ENCODE data around the gene HPSE2. TPM values are rescaled to one million over a fixed set of nuclear protein-coding genes. Genes with fewer than 3 reads are reported as not detected.

HPSE2 gene
- total RNA-seq, 2 experiments from 2014 or later, result not detected

DNA sequence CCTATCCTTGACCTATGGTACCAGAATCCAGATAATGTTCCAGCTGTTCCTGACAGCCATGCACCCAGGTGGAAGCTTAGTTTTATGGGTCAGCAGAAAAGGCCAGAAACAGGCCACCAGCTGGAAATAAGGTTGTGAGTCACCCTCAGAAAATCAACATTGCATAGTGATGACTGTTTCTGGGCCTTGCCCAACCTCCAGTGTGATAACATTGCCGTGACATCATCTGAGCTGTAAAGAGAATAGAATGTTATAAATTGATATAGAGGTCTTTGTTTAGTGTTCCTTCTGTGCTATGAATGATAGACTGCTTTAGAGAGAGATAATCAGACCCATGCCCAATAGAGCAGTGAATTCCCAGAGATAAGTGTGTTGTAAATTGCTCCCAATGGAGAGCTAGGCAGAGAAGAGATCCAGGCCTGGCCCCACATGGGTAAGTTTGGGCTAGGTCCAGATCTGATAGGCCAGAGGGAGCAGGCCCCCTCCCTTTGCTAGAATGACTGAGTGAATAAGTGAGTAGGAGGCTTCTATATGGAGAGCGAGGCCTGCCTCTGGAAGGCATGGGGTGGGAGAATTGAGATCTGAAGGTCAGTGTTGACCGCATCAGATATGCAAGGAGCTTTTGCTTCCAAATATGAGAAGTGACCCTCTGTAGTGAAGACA lies 774.7 kb downstream of the HPSE2 start:
- H3K27ac Mint-ChIP-seq, result no peak overlapping the region
- no peak for DNase-seq
- POLR2A ChIA-PET, result no interaction called here
- no peak overlapping the region for H3K4me3 Mint-ChIP-seq
- CTCF ChIA-PET, result no interaction called here
- no peaks in the 10 kb centered on the region for H3K36me3 Mint-ChIP-seq (ENCODE audit: low read depth)
- H3K9me3 Mint-ChIP-seq, result no peaks in the 10 kb centered on the region
- H3K4me1 Mint-ChIP-seq, result no peaks in the 10 kb centered on the region
- H3K27me3 Mint-ChIP-seq, result peaks cover 9% of the 10 kb centered on the region

DNA sequence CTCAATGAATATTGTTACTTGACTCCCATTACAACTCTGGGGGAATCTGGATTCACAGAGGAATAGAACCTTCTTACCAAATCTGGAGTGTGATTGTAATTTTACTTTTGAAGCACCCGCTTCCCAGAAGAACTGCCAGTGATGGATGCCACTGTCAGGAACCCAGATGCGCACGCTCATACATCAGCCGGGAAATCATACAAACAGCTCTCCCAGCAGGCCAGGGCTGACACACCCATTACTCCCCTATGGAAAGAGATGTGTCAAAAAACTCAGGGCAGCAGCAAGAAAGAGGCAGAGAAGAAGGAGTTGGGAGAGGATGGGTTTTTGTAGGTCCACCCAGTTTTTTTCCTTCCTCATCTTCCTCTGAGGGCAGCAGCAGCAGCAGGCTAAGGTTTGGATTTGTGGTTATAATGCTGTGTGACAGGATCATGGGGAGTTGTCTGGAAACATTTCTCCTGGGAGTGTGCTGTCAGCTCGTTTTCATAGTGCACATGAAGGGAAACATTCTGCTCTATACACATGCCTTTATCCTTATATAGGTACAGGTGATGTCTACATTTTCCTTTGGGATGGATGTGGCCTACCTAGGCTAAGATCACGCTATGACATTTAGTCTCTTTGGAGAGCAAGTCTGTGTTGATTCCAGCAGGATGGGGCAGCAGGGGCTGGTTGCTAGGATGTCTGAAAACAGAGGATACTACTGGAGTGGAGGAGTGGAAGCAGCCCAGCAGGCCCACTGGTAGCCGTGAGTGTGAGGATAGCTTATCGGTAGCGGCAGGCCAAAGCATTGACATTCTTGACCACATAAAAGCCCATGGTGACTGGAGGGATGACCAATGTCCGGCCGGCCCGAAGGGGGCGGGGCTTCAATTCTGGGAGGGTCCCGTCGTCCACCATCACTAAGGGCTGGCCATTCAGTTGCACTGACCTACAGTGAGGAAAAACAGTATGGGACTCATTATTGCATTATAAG lies 776.6 kb downstream of the HPSE2 start:
- ChIA-PET POLR2A (no interaction called here), CTCF (interaction anchor here (1.5 kb wide), 1 partner anchor 8 kb away, joined by 3 read pairs; no protein-coding TSS in a partner anchor)
- Mint-ChIP-seq H3K27ac (no peak overlapping the region), H3K9me3 (no peaks in the 10 kb centered on the region), H3K4me3 (no peak overlapping the region), H3K27me3 (peaks cover 9% of the 10 kb centered on the region), H3K4me1 (no peaks in the 10 kb centered on the region), H3K36me3 (ENCODE audit: low read depth) (no peaks in the 10 kb centered on the region)
- no peak for DNase-seq

DNA sequence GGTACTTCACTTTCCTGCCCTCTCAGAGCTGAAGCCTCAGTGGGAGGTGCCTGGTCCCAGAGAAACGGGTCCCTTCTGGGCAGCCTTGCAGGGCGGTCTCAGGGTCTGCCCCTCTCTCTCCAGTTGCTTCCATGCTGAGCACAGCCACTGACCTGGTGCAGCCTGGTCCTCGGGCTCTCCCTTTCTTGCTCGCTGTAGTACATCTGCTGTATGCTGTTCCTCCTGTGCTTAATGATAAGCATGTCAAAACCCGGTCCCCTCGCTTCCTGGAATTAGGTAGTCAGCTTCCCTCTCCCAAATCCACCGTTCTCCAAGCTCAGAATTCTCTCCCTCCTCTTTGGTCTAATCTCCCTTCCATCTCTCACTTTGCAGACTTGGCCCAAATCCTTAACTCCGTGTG lies 777.9 kb downstream of the HPSE2 start:
- no peak overlapping the region for H3K4me3 Mint-ChIP-seq
- no peak overlapping the region for H3K27ac Mint-ChIP-seq
- H3K27me3 Mint-ChIP-seq, result peaks cover 9% of the 10 kb centered on the region
- no peak for DNase-seq
- no peaks in the 10 kb centered on the region for H3K36me3 Mint-ChIP-seq (ENCODE audit: low read depth)
- no peaks in the 10 kb centered on the region for H3K9me3 Mint-ChIP-seq
- no peaks in the 10 kb centered on the region for H3K4me1 Mint-ChIP-seq
- POLR2A ChIA-PET, result no interaction called here
- CTCF ChIA-PET, result interaction anchor here (1.5 kb wide), 1 partner anchor 9 kb away, joined by 3 read pairs; no protein-coding TSS in a partner anchor

DNA sequence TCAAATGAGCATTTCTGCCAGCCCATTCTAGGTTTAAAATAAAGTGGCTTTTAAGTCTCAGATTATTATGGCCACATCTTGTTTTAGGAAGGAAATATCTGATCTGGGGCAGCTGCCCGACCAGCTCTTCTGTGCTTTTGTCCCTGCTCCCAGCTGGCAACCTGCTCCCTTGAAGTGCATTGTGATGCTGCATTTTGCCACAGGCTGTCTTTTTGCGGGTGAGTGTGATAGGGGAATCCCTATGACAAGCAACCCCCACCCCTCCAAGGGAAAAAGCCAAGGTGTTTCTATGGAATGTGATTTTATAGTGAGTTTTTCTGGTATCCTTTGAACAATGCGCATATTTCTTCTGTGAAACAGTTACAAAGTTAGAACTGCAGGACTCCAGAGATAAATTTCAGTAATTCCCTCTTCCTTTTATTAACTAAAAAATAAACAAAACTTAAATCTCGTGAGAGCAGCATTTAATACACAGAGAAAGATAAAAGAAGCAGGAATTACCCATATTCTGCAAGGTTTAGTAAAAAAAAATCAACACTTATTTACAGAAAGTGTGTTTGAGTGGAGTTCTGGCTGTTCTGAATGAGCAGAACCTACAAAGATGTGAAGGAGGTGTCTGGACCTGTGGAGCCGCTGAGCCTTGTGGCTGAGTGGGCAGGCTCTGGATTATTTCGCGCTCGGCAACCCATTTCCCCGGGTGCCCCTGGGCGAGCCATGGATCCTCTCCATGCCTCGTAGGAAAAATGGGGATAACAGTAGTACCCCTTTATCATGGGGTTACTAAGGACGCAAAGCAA lies 778.8 kb downstream of the HPSE2 start:
- Mint-ChIP-seq H3K27me3 (peaks cover 14% of the 10 kb centered on the region), H3K4me3 (no peak overlapping the region), H3K36me3 (ENCODE audit: low read depth) (no peaks in the 10 kb centered on the region), H3K4me1 (no peaks in the 10 kb centered on the region), H3K9me3 (no peaks in the 10 kb centered on the region), H3K27ac (no peak overlapping the region)
- POLR2A ChIA-PET, result no interaction called here
- DNase-seq, result no peak
- CTCF ChIA-PET, result interaction anchor here (0.8 kb wide), 1 partner anchor 10 kb away, joined by 3 read pairs; no protein-coding TSS in a partner anchor

DNA sequence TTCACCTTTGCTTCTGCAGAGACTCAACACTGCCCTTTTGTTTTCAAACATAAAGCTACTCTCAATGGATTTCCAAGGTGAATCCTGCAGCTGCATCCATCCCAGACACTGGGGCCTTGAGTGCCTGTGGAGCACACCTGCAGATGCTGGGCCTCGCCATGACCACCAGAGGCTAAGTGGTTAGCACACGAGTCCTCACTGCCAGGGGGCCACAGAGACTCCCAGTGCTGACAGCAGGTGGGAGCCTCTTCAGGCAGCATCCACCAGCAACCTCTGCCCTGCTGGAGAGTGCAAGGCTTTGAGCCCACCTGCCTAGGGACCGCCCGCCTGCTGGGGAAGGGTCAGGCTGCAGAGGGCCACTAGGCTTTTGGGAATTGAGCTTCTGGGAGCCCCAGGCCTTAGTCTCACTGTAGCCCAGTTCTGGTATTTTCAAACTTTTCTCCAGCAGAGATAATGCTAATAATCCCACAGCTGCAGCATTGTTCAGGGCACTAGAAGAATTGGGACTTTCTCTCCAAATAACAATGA lies 779.5 kb downstream of the HPSE2 start:
- Mint-ChIP-seq H3K4me1 (no peaks in the 10 kb centered on the region), H3K27me3 (peaks cover 16% of the 10 kb centered on the region), H3K9me3 (no peaks in the 10 kb centered on the region), H3K27ac (no peak overlapping the region), H3K36me3 (ENCODE audit: low read depth) (no peaks in the 10 kb centered on the region), H3K4me3 (no peak overlapping the region)
- POLR2A ChIA-PET, result no interaction called here
- DNase-seq, result no peak
- CTCF ChIA-PET, result interaction anchor here (0.8 kb wide), 1 partner anchor 11 kb away, joined by 3 read pairs; no protein-coding TSS in a partner anchor

DNA sequence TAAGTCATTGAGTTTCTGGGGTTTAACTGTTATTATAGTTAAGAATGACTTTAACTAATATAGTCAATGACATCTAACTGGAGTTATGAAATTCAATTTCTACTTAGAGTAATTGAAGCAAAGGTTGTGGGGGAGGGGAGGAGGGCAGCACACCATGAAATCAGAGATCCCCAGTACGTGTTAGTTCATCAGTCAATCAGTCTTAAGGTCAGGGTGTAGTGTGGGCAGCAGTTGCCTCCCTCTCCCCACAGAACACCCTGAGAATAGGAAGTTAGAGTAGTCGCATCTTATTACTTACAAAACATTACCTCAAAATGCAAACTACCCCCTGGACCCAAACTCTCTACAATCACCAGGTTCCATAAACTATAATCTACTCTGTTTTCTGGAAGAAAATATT lies 781.9 kb downstream of the HPSE2 start:
- H3K4me3 Mint-ChIP-seq, result no peak overlapping the region
- no peaks in the 10 kb centered on the region for H3K36me3 Mint-ChIP-seq (ENCODE audit: low read depth)
- POLR2A ChIA-PET, result no interaction called here
- DNase-seq, result no peak
- CTCF ChIA-PET, result no interaction called here
- no peaks in the 10 kb centered on the region for H3K4me1 Mint-ChIP-seq
- H3K27ac Mint-ChIP-seq, result no peak overlapping the region
- H3K27me3 Mint-ChIP-seq, result peaks cover 28% of the 10 kb centered on the region
- no peaks in the 10 kb centered on the region for H3K9me3 Mint-ChIP-seq

DNA sequence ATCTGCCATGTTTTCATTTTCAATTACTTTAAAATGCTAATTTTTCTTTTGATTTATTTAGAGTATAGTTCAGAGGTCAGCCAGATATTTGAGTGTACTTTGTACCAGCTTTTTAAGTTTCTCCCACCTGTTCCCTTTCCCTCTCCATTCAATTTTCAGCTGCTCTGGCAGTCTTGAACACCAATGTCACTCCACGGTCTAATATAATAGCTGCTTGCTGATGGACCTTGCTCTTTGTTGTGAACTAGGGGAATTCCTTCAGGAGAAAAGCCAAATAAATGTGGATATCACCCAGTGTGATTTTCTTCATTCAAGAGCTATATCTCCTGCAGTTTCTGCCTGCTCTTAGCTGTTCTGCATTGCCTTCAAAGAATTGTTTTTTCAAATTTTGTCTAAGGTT lies 785.0 kb downstream of the HPSE2 start:
- peaks cover 21% of the 10 kb centered on the region for H3K27me3 Mint-ChIP-seq
- ChIA-PET POLR2A (interaction anchor here (0.6 kb wide), 1 partner anchor 66 kb away, joined by 3 read pairs; no protein-coding TSS in a partner anchor), CTCF (no interaction called here)
- H3K4me3 Mint-ChIP-seq, result no peak overlapping the region
- no peaks in the 10 kb centered on the region for H3K9me3 Mint-ChIP-seq
- no peak for DNase-seq
- H3K27ac Mint-ChIP-seq, result no peak overlapping the region
- no peaks in the 10 kb centered on the region for H3K36me3 Mint-ChIP-seq (ENCODE audit: low read depth)
- H3K4me1 Mint-ChIP-seq, result peaks cover 12% of the 10 kb centered on the region

DNA sequence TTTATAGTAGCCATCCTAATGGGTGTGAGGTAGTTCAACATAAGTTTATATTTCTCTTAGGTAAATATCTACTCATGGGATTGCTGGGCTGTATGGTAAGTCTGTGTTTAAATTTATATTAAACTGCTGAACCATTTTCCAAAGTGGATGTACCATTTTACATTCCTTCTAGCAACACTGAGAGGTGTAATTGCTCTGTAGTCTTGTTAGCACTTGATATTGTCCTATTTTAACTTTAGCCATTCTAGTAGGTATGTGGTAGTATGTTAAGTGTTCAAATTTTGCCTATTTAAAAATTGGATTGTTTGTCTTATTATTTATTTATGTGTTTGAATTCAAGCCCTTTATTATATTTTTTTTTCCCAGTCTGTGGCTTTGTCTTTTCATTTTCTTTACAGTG lies 786.4 kb downstream of the HPSE2 start:
- no peak for DNase-seq
- Mint-ChIP-seq H3K4me1 (peaks cover 24% of the 10 kb centered on the region), H3K27me3 (peaks cover 21% of the 10 kb centered on the region), H3K9me3 (no peaks in the 10 kb centered on the region), H3K36me3 (ENCODE audit: low read depth) (peaks cover 7% of the 10 kb centered on the region), H3K4me3 (no peak overlapping the region), H3K27ac (no peak overlapping the region)
- POLR2A ChIA-PET, result no interaction called here
- CTCF ChIA-PET, result no interaction called here

DNA sequence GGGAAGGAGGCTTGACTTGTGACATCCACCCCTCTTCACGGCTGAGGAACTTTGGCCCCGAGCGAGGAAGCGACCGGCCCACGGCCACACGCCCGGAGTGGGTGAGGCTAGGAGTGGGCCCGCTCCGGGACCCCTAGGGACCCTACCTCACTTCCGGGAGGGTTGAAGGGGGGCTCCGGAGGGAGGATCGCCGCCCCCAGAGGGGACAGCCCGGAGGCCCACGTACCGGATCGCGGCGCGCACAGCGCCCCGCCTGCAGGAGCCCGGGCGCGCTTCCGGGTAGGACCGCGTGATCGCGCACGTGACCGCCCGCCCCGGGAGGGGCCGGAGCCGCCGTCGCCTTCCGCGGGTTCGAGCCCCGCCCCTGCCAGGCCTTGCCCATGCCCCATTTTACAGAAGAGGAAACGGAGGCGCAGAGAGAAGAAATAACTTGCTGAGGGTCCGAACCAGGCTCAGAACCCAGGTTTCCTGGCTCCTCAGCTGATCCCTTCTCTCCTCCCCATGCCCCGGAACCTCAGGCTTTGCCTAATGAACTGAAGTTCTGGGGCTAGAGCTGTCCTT lies 788.9 kb downstream of the HPSE2 start, which contains the start of gene HPS1:
Gene HPS1 (minus strand): TSS at position 275 of the 561 bp plus-strand sequence. CDS start 3,695 bp downstream, outside the sequence.
- DNase-seq, result peak; percentile 83
- Mint-ChIP-seq H3K27ac (peak within 1 kb of the TSS; percentile 94), H3K9me3 (no peaks in the 10 kb centered on the region), H3K4me1 (peaks cover 40% of the 10 kb centered on the region), H3K4me3 (peak within 1 kb of the TSS; percentile 94), H3K27me3 (peaks cover 14% of the 10 kb centered on the region), H3K36me3 (ENCODE audit: low read depth) (peaks cover 26% of the 10 kb centered on the region)
- ChIA-PET CTCF (interaction anchor here (1.0 to 3.1 kb wide), 2 partner anchors 20 to 24 kb away, joined by 5 to 10 read pairs; no protein-coding TSS in a partner anchor), POLR2A (no interaction called here)

DNA sequence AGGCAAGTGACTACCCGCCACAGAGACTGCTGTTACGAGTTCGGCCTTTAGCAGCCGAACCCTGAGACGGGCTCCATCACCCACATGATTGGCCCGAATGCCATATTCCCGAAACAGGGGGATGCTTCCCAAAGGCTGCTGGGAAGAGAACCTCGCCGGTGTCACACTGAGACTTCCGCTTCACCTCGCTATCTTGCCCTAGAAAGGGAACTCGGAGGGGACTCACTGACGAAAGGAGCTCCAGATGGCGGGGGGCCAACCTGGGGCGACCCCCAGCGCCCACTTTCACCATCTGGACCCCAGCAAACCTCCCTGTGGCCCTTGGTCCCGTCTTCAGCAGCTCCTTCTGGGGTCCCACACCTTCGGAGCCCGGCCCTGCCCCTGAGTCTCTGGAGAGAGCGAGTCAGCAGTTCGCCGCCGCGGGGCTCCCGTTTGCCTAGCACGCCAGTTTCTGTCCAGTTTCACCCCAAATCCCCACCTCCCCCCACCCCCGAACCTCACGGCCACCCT lies 789.4 kb downstream of the HPSE2 start:
- POLR2A ChIA-PET, result no interaction called here
- peaks cover 13% of the 10 kb centered on the region for H3K27me3 Mint-ChIP-seq
- H3K36me3 Mint-ChIP-seq (ENCODE audit: low read depth), result peaks cover 31% of the 10 kb centered on the region
- peak overlapping the region; percentile 94 for H3K4me3 Mint-ChIP-seq
- H3K9me3 Mint-ChIP-seq, result no peaks in the 10 kb centered on the region
- DNase-seq, result peak; percentile 27
- CTCF ChIA-PET, result interaction anchor here (1.0 to 3.1 kb wide), 2 partner anchors 21 to 23 kb away, joined by 5 to 10 read pairs; no protein-coding TSS in a partner anchor
- peaks cover 44% of the 10 kb centered on the region for H3K4me1 Mint-ChIP-seq
- peak overlapping the region; percentile 94 for H3K27ac Mint-ChIP-seq

DNA sequence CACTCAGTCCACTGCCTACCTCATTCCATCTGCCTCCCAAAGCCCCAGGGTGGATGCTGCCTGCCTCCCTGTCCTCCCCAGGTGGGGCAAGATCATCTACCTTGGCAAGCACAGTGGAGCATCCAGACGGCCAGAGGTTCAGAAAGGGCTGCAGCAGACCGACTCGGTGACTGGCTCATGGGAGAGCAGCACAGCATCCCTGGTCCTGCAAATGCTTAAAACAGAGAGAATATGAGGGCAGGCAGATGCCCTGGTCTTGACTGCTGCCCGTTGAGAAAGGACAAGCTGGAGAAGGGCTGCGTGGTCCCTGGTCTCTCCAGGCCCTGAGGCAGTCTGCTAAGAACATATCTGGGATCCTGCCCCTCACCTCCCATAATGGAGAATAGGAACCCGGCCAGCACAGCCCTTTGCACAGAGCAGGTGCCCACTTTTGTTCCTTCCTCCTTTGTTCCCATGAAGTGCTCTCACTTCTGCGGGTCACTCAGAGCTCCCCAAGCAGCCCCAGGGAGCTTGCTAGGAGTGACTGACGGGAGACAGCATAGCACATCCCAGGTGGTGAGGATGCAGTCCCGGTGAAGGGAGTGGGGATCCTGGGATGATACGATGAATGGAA lies 790.3 kb downstream of the HPSE2 start:
- Mint-ChIP-seq H3K4me1 (peaks cover 48% of the 10 kb centered on the region), H3K4me3 (peak overlapping the region; percentile 94), H3K27ac (peak overlapping the region; percentile 94), H3K27me3 (peaks cover 8% of the 10 kb centered on the region), H3K9me3 (no peaks in the 10 kb centered on the region), H3K36me3 (ENCODE audit: low read depth) (peaks cover 36% of the 10 kb centered on the region)
- ChIA-PET CTCF (interaction anchor here (1.0 to 3.1 kb wide), 2 partner anchors 22 to 23 kb away, joined by 5 to 10 read pairs; no protein-coding TSS in a partner anchor), POLR2A (no interaction called here)
- DNase-seq, result no peak

Measured in activated CD4-positive, alpha-beta T cell treated with anti-CD3 and anti-CD28 coated beads, Interleukin-2, amount 10 ng/mL, durations not matched to agents 7 days and 5 days (primary cell).